Hepatocyte (in vitro differentiated cells): ENCODE data around the gene SCT. TPM values are rescaled to one million over a fixed set of nuclear protein-coding genes. Genes with fewer than 3 reads are reported as not detected.

Experiments
- DNase-seq: peaks from one replicate; pipeline ENCODE4 v3.0.0-alpha.2; 2016; ENCODE audit warnings: low spot score
- H2AFZ ChIP-seq: fragments of 200-600 bp; sonication (generic); 2 replicates; pipeline ENCODE4 v1.6.0; 2016; ENCODE audit warnings: antibody characterized with exemption, mild to moderate bottlenecking
- H3K27ac ChIP-seq: fragments of 200-600 bp; sonication (generic); 2 replicates; pipeline ENCODE4 v1.5.1; 2016; ENCODE audit warnings: mild to moderate bottlenecking
- H3K27me3 ChIP-seq: fragments of 200-600 bp; sonication (generic); 2 replicates; pipeline ENCODE4 v1.6.1; 2016
- H3K36me3 ChIP-seq: fragments of 200-600 bp; sonication (generic); replicated peaks from 2 replicates; pipeline ENCODE4 v1.5.1; 2016; ENCODE audit warnings: low read depth; ENCODE audit not compliant: insufficient read depth
- H3K4me1 ChIP-seq: fragments of 200-600 bp; sonication (generic); 2 replicates; pipeline ENCODE4 v1.5.1; 2016; ENCODE audit warnings: mild to moderate bottlenecking, moderate library complexity; ENCODE audit not compliant: insufficient read depth
- H3K4me2 ChIP-seq: fragments of 200-600 bp; sonication (generic); 2 replicates; pipeline ENCODE4 v1.6.0; 2016
- H3K4me3 ChIP-seq: fragments of 200-600 bp; sonication (generic); 2 replicates; pipeline ENCODE4 v1.5.1; 2016; ENCODE audit warnings: mild to moderate bottlenecking
- H3K79me2 ChIP-seq: fragments of 200-600 bp; sonication (generic); 2 replicates; pipeline ENCODE4 v1.6.0; 2017; ENCODE audit warnings: mild to moderate bottlenecking
- H3K9me2 ChIP-seq: fragments of 200-600 bp; sonication (generic); replicated peaks from 2 replicates; pipeline ENCODE4 v1.6.0; 2017; ENCODE audit warnings: mild to moderate bottlenecking; ENCODE audit not compliant: insufficient read depth
- H3K9me3 ChIP-seq: fragments of 200-600 bp; sonication (generic); 2 replicates; pipeline ENCODE4 v1.5.1; 2016; ENCODE audit warnings: low read depth, mild to moderate bottlenecking
- H4K20me1 ChIP-seq: fragments of 200-600 bp; sonication (generic); 2 replicates; pipeline ENCODE4 v1.6.0; 2016; ENCODE audit warnings: mild to moderate bottlenecking; ENCODE audit not compliant: insufficient read depth, poor library complexity, severe bottlenecking
- EZH2 ChIP-seq: fragments of 200-600 bp; sonication (generic); IDR thresholded peaks from 2 replicates; pipeline ENCODE4 v1.6.1; 2016; ENCODE audit warnings: antibody characterized with exemption, mild to moderate bottlenecking, borderline replicate concordance
- EZH2phosphoT487 ChIP-seq: fragments of 200-600 bp; sonication (generic); IDR thresholded peaks from one replicate; pipeline ENCODE4 v1.6.1; 2018; ENCODE audit warnings: antibody characterized with exemption, mild to moderate bottlenecking, low read depth, moderate library complexity; ENCODE audit not compliant: unreplicated experiment, severe bottlenecking
- WGBS: methylation state at CpG from one replicate; pipeline ENCODE4 v1.1.6; 2016; ENCODE audit warnings: low lambda C conversion rate; ENCODE audit errors: missing lambda C conversion rate; 5-methylcytosine and 5-hydroxymethylcytosine counted together
- polyA plus RNA-seq: library from polyadenylated mRNA; unstranded; fragments of >200 nt; fragmentation: Nextera tagmentation; extraction: Ambion mirVana; gene quantifications from 2 replicates; pipeline ENCODE4 v1.2.1, GENCODE V29; 2016
- total RNA-seq: library from RNA; depleted of rRNA; stranded (reverse); fragments of >200 nt; gene quantifications from 2 replicates; pipeline ENCODE4 v1.2.3, GENCODE V29; 2014
- TF ChIP-seq, protein P1 (sequence below): fragments of 200-600 bp; sonication (generic); IDR thresholded peaks from 2 replicates; pipeline ENCODE4 v1.5.1; 2016; ENCODE audit warnings: antibody characterized with exemption, mild to moderate bottlenecking; ENCODE audit not compliant: poor library complexity

The SCT gene
- total and polyA plus RNA-seq, 2 experiments from 2014 or later: 21.7 TPM; not detected in 1

DNA sequence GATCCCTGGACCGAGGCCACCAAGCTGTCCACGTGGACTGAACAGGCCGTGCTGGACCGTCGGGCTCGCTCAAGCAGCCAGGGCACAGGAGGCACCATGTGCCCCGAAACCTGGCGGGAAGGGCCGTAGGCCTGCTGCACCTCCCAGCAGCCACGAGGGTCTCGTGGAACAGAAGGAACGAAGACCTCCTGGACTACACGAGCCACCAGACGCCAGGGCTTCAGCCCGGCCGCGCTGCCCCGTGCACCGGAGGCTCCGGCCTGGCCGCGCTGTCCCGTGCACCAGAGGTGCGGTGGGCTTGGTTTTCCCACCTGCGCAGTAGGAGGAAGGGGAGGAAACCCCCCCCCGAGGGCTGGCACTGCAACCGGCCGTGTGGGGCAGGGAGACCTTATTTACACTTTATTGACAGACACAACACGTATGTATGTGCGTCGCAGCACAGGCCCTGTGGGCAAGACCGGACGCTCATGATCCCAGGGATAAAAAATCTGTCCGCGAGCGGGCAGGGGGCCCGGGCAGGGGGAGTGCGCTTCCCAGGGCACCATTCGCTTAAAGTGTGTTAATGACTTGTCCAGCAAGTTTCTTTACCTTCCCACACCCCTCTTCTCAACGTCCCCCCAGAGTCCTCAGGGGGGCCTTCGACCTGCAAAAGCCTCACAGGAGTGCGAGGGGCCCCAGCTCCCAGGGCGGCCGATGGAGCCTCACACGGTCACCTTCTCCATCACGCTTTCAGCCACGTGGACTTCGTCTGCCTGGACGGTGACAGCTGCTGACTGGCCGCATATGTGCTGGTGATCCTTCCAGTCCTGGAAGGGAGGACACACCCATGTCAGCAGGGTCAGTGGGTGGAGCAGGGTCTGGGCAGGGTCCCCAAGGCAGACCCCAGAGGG lies 17.1 kb upstream of the SCT start:
- peaks cover 10% of the 10 kb centered on the region for H4K20me1 ChIP-seq
- H3K36me3 ChIP-seq: no peaks in the 10 kb centered on the region
- no peak overlapping the region for H3K4me3 ChIP-seq
- peaks cover 13% of the 10 kb centered on the region for H3K27me3 ChIP-seq
- peaks cover 2% of the 10 kb centered on the region for H3K4me1 ChIP-seq
- no peak for DNase-seq
- H3K27ac ChIP-seq: no peak overlapping the region
- no peaks in the 10 kb centered on the region for H3K9me2 ChIP-seq
- no peak overlapping the region for H3K4me2 ChIP-seq
- TF ChIP-seq, protein P1, sequence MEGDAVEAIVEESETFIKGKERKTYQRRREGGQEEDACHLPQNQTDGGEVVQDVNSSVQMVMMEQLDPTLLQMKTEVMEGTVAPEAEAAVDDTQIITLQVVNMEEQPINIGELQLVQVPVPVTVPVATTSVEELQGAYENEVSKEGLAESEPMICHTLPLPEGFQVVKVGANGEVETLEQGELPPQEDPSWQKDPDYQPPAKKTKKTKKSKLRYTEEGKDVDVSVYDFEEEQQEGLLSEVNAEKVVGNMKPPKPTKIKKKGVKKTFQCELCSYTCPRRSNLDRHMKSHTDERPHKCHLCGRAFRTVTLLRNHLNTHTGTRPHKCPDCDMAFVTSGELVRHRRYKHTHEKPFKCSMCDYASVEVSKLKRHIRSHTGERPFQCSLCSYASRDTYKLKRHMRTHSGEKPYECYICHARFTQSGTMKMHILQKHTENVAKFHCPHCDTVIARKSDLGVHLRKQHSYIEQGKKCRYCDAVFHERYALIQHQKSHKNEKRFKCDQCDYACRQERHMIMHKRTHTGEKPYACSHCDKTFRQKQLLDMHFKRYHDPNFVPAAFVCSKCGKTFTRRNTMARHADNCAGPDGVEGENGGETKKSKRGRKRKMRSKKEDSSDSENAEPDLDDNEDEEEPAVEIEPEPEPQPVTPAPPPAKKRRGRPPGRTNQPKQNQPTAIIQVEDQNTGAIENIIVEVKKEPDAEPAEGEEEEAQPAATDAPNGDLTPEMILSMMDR: no peak
- TF ChIP-seq EZH2phosphoT487: no peak
- no peak for TF ChIP-seq EZH2
- H3K9me3 ChIP-seq: no peaks in the 10 kb centered on the region
- WGBS: 93% methylated on average over 46 of the region's 50 CpGs
- no peaks in the 10 kb centered on the region for H3K79me2 ChIP-seq
- H2AFZ ChIP-seq: no peak overlapping the region

DNA sequence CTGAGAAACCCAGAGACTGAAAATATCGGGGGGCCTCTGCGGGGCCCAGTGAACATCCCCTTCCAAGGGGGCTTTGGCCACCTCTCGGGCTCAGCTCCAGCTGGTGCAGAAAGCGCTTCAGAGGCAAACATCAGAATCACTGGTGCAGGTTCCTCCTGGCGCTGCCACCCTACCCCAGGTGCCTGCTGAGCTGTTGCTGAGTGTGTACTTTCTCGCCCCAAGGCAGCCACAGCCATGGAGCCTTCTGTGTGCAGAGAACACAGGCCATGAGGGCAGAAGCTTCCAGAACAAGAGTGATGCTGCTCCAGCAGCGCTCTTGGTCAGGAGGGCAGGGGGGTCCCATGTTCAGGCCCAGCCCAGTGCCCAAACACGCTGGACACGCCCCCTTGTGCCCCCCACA lies 16.4 kb upstream of the SCT start:
- Histone ChIP-seq H3K27ac (no peak overlapping the region), H3K4me3 (no peak overlapping the region), H3K79me2 (no peaks in the 10 kb centered on the region), H4K20me1 (peaks cover 17% of the 10 kb centered on the region), H3K27me3 (peaks cover 20% of the 10 kb centered on the region), H3K4me2 (no peak overlapping the region), H3K36me3 (no peaks in the 10 kb centered on the region), H3K9me2 (no peaks in the 10 kb centered on the region), H2AFZ (no peak overlapping the region), H3K4me1 (peaks cover 9% of the 10 kb centered on the region), H3K9me3 (no peaks in the 10 kb centered on the region)
- 84% methylated on average over 9 of the region's 9 CpGs for WGBS
- DNase-seq: no peak
- TF ChIP-seq EZH2 (no peak), EZH2phosphoT487 (no peak)
- TF ChIP-seq, protein P1: no peak

DNA sequence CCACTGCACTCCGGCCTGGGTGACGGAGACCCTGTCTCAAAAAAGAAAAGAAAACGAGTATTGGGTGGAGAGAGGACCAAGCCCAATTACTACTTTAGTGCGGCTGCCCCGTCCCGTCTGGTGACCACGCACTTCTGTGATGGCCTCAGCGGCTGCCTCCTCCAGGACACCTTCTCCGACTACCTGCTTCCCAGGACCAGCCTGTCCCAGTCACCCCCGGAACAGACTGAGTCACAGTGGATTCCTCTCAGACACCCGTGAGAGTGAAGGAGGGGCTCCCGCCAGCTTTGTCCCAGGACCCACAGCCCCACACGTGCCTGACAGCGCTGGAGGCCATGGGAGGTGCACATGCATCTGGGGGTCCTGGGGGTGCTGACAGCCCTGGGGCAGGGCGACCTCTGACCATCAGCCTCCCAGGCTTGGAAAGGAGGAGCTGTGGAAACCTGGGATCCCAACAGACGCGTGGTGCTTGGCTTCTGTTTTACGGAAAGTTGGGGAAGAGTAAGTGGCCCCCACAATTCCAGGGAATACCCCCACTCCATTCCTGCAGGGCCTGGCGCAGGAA lies 14.9 kb upstream of the SCT start:
- Histone ChIP-seq H3K4me1 (peaks cover 19% of the 10 kb centered on the region), H3K4me3 (no peak overlapping the region), H3K79me2 (no peaks in the 10 kb centered on the region), H3K27ac (no peak overlapping the region), H2AFZ (no peak overlapping the region), H4K20me1 (peaks cover 30% of the 10 kb centered on the region), H3K9me3 (no peaks in the 10 kb centered on the region), H3K36me3 (no peaks in the 10 kb centered on the region), H3K4me2 (no peak overlapping the region), H3K9me2 (no peaks in the 10 kb centered on the region), H3K27me3 (peaks cover 32% of the 10 kb centered on the region)
- TF ChIP-seq EZH2phosphoT487 (no peak), EZH2 (no peak)
- TF ChIP-seq, protein P1: no peak
- peak; percentile 5 for DNase-seq
- WGBS: 95% methylated on average over 19 of the region's 19 CpGs
